BE2C (cell line): ENCODE results near the gene RETN.

Experiments used
- DNase-seq: peaks from one replicate; pipeline ENCODE4 v3.0.0-alpha.2; 2020
- H3K27me3 ChIP-seq: fragments of 250-450 bp; sonication (Bioruptor Pico); 2 replicates; pipeline ENCODE4 v1.5.1; 2020; ENCODE audit warnings: mild to moderate bottlenecking
- H3K36me3 ChIP-seq: fragments of 250-450 bp; sonication (Bioruptor Pico); 2 replicates; pipeline ENCODE4 v1.5.1; 2020; ENCODE audit warnings: mild to moderate bottlenecking
- H3K4me1 ChIP-seq: fragments of 250-450 bp; sonication (Bioruptor Pico); 2 replicates; pipeline ENCODE4 v1.5.1; 2020
- H3K4me3 ChIP-seq: 2 replicates; pipeline ENCODE4 v1.5.1; 2011; ENCODE audit warnings: low read depth, low read length
- H3K9me3 ChIP-seq: fragments of 250-450 bp; sonication (Bioruptor Pico); 2 replicates; pipeline ENCODE4 v1.5.1; 2020
- CTCF ChIP-seq: IDR thresholded peaks from 2 replicates; pipeline ENCODE4 v1.5.1; 2012; ENCODE audit warnings: mild to moderate bottlenecking, low read depth, low read length

Gene RETN

GRCh38 chr19:7706955-7707456 is 38.2 kb downstream of the RETN start:
- Histone ChIP-seq H3K4me3 (no peak overlapping the region), H3K4me1 (no peaks in the 10 kb centered on the region), H3K9me3 (no peaks in the 10 kb centered on the region), H3K36me3 (no peaks in the 10 kb centered on the region), H3K27me3 (peaks cover 10% of the 10 kb centered on the region)
- no peak for TF ChIP-seq CTCF
- DNase-seq, result no peak

GRCh38 chr19:7709932-7710460 is 41.1 kb downstream of the RETN start:
- DNase-seq, result no peak
- peaks cover 4% of the 10 kb centered on the region; the same call in 1 of the 2 replicates for H3K27me3 ChIP-seq

GRCh38 chr19:7710616-7711015 is 41.8 kb downstream of the RETN start:
- no peaks in the 10 kb centered on the region for H3K9me3 ChIP-seq
- peaks cover 4% of the 10 kb centered on the region; the same call in 1 of the 2 replicates for H3K27me3 ChIP-seq
- no peak for DNase-seq
- H3K36me3 ChIP-seq, result no peaks in the 10 kb centered on the region
- no peaks in the 10 kb centered on the region for H3K4me1 ChIP-seq
- TF ChIP-seq CTCF, result no peak
- H3K4me3 ChIP-seq, result no peak overlapping the region

More at GRCh38 chr19:7709932-7710460, 41.1 kb downstream of the RETN start:
- TF ChIP-seq CTCF, result no peak
- H3K9me3 ChIP-seq, result no peaks in the 10 kb centered on the region
- H3K4me3 ChIP-seq, result no peak overlapping the region
- no peaks in the 10 kb centered on the region for H3K36me3 ChIP-seq
- H3K4me1 ChIP-seq, result no peaks in the 10 kb centered on the region

- no peak for DNase-seq
- Histone ChIP-seq H3K4me1 (no peaks in the 10 kb centered on the region), H3K27me3 (no peaks in the 10 kb centered on the region; the same call in 1 of the 2 replicates), H3K36me3 (no peaks in the 10 kb centered on the region), H3K4me3 (no peak overlapping the region), H3K9me3 (no peaks in the 10 kb centered on the region)
- TF ChIP-seq CTCF, result no peak
These were observed 46.8 kb downstream of the RETN start for GRCh38 chr19:7715671-7716070.

DNA sequence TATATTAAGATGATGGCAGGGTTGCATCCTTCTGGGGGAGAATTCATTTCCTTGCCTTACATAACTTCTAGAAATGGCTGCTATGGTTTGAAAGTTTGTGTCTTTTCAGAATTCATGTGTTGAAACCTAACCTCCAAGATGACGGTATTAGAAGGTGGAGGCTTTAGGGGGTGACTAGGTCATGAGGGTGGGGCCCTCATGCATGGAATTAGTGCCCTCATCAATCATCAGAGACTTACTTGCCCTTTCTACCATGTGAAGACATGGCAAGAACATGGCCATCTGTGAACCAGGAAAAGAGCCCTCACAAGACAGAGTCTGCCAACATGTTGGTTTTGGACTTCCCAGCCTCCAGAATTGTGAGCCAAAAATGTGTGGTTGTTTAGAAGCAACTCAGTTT is 47.9 kb downstream of the RETN start:
- no peak for DNase-seq

More for the DNA sequence above, 47.9 kb downstream of the RETN start:
- Histone ChIP-seq H3K36me3 (no peaks in the 10 kb centered on the region), H3K4me1 (no peaks in the 10 kb centered on the region), H3K4me3 (no peak overlapping the region), H3K9me3 (no peaks in the 10 kb centered on the region), H3K27me3 (no peaks in the 10 kb centered on the region; the same call in 1 of the 2 replicates)
- TF ChIP-seq CTCF, result no peak
